Measurements from ENCODE around the gene RTN4RL1.

- TF ChIP-seq CTCF (IDR thresholded peaks at IDR 0.05; ENCODE audit: low read length): peak; percentile 64
- no peak for TF ChIP-seq EZH2 (IDR thresholded peaks at IDR 0.05; ENCODE audit: borderline replicate concordance, low read length)
Observed at GRCh38 chr17:1908699-1909309, 116.3 kb downstream of the RTN4RL1 start.

All from OCI-LY1 (cell line).